Middle frontal gyrus (tissue), 1 donor: ENCODE results near the gene ZNF276.
A peak's percentile ranks its signal among the peaks of the same experiment; 100 is the strongest.
"Not testable (repeated sequence)": the region's sequence is repeated elsewhere in the genome, so short reads cannot be mapped to it uniquely, and the experiment has no call there.

Source experiments
- DNase-seq: peaks from one replicate; pipeline ENCODE4 v3.0.0-alpha.2; 2015; ENCODE audit warnings: low spot score; ENCODE audit errors: extremely low spot score

ZNF276 gene, protein sequence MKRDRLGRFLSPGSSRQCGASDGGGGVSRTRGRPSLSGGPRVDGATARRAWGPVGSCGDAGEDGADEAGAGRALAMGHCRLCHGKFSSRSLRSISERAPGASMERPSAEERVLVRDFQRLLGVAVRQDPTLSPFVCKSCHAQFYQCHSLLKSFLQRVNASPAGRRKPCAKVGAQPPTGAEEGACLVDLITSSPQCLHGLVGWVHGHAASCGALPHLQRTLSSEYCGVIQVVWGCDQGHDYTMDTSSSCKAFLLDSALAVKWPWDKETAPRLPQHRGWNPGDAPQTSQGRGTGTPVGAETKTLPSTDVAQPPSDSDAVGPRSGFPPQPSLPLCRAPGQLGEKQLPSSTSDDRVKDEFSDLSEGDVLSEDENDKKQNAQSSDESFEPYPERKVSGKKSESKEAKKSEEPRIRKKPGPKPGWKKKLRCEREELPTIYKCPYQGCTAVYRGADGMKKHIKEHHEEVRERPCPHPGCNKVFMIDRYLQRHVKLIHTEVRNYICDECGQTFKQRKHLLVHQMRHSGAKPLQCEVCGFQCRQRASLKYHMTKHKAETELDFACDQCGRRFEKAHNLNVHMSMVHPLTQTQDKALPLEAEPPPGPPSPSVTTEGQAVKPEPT

GRCh38 chr16:89720813-89721545 is at the start of gene ZNF276, which contains the start of gene VPS9D1:
ZNF276 (plus strand) TSS chr16:89721537; CDS start chr16:89721641, 104 bp downstream.
VPS9D1 (minus strand) TSS chr16:89720898; CDS start chr16:89720861, 37 bp downstream.
- DNase-seq: peak; percentile 61

- DNase-seq: not testable (repeated sequence)
Observed at GRCh38 chr16:89671565-89671964, 49.8 kb upstream of the ZNF276 start.

DNA sequence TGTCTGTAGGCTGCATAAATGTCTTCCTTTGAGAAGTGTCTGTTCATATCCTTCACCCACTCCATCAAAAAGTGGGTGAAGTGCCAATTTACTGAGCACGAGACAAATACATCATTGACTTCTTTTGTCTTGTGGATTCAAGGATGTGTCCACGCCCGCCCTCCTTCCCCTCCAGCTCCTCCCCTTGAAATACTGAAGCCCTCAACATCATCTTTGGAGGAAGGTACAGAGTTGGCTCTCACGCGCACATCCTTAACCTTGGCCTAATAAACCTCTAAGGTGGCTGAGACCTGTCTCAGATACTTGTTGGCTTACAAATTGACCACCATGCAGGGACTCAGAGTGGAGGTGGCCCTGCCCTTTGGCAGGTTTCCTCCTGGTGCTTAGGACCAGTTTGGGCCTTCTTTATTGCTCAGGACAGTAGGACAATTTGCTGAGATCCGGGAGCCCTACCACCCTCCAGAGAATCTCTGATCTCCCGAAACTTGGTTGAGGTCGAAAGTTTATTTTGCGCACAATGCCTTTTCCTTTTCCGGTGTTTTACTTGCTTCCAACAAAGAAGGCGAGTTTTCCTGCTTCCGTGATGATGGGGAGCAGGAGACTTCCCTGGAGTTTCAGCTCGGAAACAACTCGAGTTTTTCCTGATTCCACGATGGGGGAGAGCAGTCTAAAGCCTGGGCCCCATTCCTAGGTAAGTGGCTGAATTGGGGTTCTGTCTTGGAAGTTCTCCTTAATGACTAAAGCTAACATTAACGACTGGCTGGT is 49.0 kb upstream of the ZNF276 start:
- no peak for DNase-seq

- DNase-seq: no peak
Observed at GRCh38 chr16:89678258-89678657, 43.1 kb upstream of the ZNF276 start.

GRCh38 chr16:89685916-89686315 is 35.4 kb upstream of the ZNF276 start:
- no peak for DNase-seq

DNA sequence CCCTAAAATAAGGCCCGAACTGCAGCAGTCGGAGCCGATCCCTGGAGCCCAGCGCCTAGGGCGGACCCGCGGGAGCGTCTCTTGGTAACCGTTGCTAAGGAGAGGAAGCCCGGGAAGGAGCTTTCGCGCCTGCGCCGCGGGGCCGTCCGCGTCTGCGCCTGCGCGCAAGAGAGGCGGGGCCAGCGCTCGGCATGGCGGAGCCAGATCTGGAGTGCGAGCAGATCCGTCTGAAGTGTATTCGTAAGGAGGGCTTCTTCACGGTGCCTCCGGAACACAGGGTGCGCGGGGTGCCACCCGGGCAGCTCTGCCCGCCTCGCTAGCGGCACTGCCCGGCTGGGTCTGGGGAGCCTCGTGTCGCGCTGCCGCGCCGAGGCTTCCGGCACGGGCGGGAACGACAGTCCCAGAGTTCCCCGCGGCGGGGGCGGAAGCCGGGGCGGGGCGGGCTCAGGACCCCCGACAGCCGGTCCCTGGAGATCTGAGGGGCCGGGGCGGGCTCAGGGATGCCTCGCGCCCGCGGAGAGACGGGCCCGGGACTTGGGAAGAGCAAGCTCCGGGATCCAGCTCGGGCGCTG is 34.7 kb upstream of the ZNF276 start, which contains the start of gene CDK10:
Gene CDK10, plus strand, starts transcription at position 170 of the 572 bp plus-strand sequence. Its CDS starts 22 bp downstream, at position 192.
- DNase-seq: peak; percentile 82

- DNase-seq: no peak
Observed at GRCh38 chr16:89687092-89687940, 34.0 kb upstream of the ZNF276 start.

- no peak for DNase-seq
Observed at GRCh38 chr16:89688395-89688794, 32.9 kb upstream of the ZNF276 start.

DNA sequence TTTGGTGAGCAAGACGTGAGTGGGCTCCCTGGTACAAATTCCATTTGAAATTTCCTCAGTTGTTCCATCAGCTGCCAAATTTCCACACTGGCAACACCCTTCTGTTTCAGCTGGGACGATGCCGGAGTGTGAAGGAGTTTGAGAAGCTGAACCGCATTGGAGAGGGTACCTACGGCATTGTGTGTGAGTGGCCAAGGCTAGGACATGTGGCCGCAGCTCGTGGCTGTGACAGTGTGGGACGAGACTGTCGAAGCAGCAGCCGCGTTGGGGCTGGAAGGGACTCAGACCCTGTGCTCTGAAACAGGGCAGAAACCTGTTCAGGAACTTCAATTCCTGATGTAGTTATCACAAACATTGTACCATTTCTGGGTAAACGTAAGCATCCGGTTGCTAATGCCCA is 32.2 kb upstream of the ZNF276 start:
- no peak for DNase-seq

GRCh38 chr16:89689621-89690020 is 31.7 kb upstream of the ZNF276 start:
- not testable (repeated sequence) for DNase-seq

- DNase-seq: no peak
Observed at GRCh38 chr16:89690392-89690901, 30.9 kb upstream of the ZNF276 start.

DNA sequence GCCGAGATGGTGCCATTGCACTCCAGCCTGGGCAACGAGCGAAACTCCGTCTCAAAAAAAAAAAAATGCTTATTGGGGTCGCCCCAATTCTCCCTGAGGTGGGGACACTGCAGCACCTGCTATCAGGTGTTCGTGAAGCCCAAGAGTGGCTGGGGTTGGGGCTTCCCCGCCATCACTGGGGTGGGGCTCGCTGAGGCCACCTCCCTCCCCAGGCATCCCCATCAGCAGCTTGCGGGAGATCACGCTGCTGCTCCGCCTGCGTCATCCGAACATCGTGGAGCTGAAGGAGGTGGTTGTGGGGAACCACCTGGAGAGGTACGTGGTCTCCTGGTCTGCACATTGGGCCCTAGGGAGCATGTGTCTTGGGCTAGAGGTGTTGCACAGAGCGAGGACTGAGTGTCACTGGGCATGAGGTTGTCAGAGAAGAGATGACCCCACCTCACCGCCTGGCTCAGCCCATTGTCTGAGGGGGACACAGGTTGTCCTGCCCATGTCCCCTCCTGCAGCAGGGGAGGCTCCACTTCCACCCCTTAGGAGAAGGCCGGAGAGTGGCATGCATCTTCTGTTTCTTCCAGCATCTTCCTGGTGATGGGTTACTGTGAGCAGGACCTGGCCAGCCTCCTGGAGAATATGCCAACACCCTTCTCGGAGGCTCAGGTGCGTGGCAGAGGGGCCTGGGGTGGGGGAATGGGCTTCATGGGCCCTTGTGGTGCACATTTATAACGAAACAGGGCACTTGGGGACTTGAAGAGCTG is 29.9 kb upstream of the ZNF276 start:
- no peak for DNase-seq

DNA sequence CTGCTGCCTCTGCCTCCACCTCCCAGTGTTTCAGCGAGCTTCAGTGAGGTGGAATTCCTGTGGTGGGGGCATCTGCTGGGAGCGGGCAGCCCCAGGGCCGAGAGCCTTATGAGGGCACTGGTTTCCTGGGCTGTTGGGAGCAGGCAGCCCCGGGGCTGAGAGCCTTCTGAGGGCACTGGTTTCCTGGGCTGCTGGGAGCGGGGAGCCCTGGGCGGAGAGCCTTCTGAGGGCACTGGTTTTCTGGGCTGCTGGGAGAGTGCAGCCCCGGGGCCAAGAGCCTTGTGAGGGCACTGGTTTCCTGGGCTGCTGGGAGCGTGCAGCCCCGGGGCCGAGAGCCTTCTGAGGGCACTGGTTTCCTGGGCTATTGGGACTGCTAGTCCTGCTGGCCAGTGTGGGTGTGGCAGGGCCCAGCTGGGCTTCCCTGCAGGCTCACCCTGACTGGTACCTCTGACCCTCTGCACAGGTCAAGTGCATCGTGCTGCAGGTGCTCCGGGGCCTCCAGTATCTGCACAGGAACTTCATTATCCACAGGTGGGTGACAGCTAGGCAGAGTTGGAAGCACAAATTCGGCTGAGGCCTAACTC is 29.3 kb upstream of the ZNF276 start:
- DNase-seq: no peak

GRCh38 chr16:89693289-89693731 is 28.0 kb upstream of the ZNF276 start:
- no peak for DNase-seq

GRCh38 chr16:89693931-89694783 is 27.2 kb upstream of the ZNF276 start:
- no peak for DNase-seq

GRCh38 chr16:89694784-89695085 is 26.6 kb upstream of the ZNF276 start:
- not testable (repeated sequence) for DNase-seq

DNA sequence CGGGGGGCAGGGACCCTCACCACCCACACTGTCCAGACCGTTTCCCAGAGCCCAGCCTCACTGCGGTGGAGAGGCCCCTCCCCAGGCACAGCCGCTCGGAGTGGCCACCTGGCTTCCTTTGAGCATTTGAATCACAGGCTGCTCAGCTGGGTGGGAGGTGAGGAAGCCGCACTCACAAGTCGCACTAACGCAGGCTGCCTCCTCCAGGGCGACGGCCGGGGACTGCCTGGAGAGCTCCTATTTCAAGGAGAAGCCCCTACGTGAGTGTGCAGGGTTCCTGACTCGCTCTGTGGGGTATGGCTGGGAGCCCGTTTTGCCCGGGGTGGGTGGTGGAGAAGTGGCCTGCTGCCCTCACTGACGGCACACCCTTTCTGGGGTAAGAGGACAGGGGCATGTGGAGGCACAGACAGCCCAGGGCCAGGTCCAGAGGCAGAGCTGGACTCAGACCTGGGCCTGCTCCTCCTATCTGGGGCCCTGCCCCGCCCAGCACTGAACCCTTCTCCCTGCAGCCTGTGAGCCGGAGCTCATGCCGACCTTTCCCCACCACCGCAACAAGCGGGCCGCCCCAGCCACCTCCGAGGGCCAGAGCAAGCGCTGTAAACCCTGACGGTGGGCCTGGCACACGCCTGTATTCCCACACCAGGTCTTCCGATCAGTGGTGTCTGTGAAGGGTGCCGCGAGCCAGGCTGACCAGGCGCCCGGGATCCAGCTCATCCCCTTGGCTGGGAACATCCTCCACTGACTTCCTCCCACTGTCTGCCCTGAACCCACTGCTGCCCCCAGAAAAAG is 26.1 kb upstream of the ZNF276 start:
- no peak for DNase-seq
